ENCODE measurements around the gene LETMD1.
"Not testable (repeated sequence)": the region's sequence is repeated elsewhere in the genome, so short reads cannot be mapped to it uniquely, and the experiment has no call there.

DNA sequence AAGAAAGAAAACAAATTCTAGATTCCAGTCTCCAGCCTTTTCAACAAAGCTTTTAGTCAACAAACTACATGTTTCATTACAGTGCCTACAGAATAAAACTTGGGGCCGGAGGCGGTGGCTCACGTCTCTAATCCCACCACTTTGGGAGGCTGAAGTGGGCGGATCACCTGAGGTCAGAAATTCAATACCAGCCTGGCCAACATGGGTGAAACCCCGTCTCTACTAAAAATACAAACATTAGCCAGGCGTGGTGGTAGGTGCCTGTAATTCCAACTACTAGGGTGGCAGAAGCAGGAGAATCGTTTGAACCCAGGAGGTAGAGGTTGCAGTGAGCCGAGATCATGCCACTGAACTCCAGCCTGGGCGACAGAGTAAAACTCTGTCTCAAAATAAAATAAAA, 33.7 kb upstream of the LETMD1 start:
- TF ChIP-seq, protein P1, sequence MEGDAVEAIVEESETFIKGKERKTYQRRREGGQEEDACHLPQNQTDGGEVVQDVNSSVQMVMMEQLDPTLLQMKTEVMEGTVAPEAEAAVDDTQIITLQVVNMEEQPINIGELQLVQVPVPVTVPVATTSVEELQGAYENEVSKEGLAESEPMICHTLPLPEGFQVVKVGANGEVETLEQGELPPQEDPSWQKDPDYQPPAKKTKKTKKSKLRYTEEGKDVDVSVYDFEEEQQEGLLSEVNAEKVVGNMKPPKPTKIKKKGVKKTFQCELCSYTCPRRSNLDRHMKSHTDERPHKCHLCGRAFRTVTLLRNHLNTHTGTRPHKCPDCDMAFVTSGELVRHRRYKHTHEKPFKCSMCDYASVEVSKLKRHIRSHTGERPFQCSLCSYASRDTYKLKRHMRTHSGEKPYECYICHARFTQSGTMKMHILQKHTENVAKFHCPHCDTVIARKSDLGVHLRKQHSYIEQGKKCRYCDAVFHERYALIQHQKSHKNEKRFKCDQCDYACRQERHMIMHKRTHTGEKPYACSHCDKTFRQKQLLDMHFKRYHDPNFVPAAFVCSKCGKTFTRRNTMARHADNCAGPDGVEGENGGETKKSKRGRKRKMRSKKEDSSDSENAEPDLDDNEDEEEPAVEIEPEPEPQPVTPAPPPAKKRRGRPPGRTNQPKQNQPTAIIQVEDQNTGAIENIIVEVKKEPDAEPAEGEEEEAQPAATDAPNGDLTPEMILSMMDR (IDR thresholded peaks at IDR 0.05) = not testable (repeated sequence)
- not testable (repeated sequence) for TF ChIP-seq POLR2AphosphoS5, EP300, POLR2A (IDR thresholded peaks at IDR 0.05)

Data from sigmoid colon (tissue), 4 donors.